Astrocyte (in vitro differentiated cells and primary cell): ENCODE data around the gene CFDP1. TPM values are rescaled to one million over a fixed set of nuclear protein-coding genes. Genes with fewer than 3 reads are reported as not detected.

Experiments
- DNase-seq: peaks from one replicate; pipeline ENCODE4 v3.0.0-alpha.2; 2010; ENCODE audit warnings: low read depth
- FAIRE-seq: peaks from 2 replicates; lab custom pipeline; 2011; peaks lifted over from hg19 to GRCh38; lab: Jason Lieb, UNC
- H2AFZ ChIP-seq: 2 replicates; pipeline ENCODE4 v1.6.0; 2012; ENCODE audit warnings: low read depth, low read length, inconsistent platforms
- H3K27ac ChIP-seq: 2 replicates; pipeline ENCODE4 v1.5.1; 2011; ENCODE audit warnings: low read depth, low read length, inconsistent platforms
- H3K27me3 ChIP-seq: 2 replicates; pipeline ENCODE4 v1.6.0; 2011; ENCODE audit warnings: low read length, inconsistent platforms; ENCODE audit not compliant: insufficient read depth
- H3K36me3 ChIP-seq: 2 replicates; pipeline ENCODE4 v1.5.1; 2011; ENCODE audit warnings: low read length, inconsistent platforms; ENCODE audit not compliant: insufficient read depth
- H3K4me1 ChIP-seq: 2 replicates; pipeline ENCODE4 v1.5.1; 2011; ENCODE audit warnings: low read length, inconsistent platforms; ENCODE audit not compliant: insufficient read depth
- H3K4me2 ChIP-seq: 2 replicates; pipeline ENCODE4 v1.6.0; 2012; ENCODE audit warnings: low read length, inconsistent platforms
- H3K4me3 ChIP-seq: 2 replicates; pipeline ENCODE4 v1.5.1; 2011; ENCODE audit warnings: low read depth, mild to moderate bottlenecking, low read length, inconsistent platforms; ENCODE audit not compliant: insufficient read depth
- H3K79me2 ChIP-seq: 2 replicates; pipeline ENCODE4 v1.6.0; 2012; ENCODE audit warnings: mild to moderate bottlenecking, low read length, inconsistent platforms; ENCODE audit not compliant: insufficient read depth
- H3K9ac ChIP-seq: 2 replicates; pipeline ENCODE4 v1.6.0; 2012; ENCODE audit warnings: mild to moderate bottlenecking, low read length, inconsistent platforms
- H3K9me3 ChIP-seq: 2 replicates; pipeline ENCODE4 v1.5.1; 2012; ENCODE audit warnings: low read depth, mild to moderate bottlenecking, low read length, inconsistent platforms; ENCODE audit not compliant: insufficient read depth
- H4K20me1 ChIP-seq: 2 replicates; pipeline ENCODE4 v1.6.0; 2012; ENCODE audit warnings: low read length, inconsistent platforms; ENCODE audit not compliant: insufficient read depth
- H3K27ac Mint-ChIP-seq: one replicate; pipeline ENCODE4 v1.8.0; 2021; ENCODE audit warnings: mild to moderate bottlenecking, mixed read lengths; ENCODE audit not compliant: unreplicated experiment
- H3K27me3 Mint-ChIP-seq: one replicate; pipeline ENCODE4 v1.8.0; 2021; ENCODE audit warnings: low read depth, mixed read lengths; ENCODE audit not compliant: unreplicated experiment
- H3K36me3 Mint-ChIP-seq: one replicate; pipeline ENCODE4 v1.8.0; 2021; ENCODE audit warnings: low read depth, mixed read lengths; ENCODE audit not compliant: unreplicated experiment
- H3K4me1 Mint-ChIP-seq: one replicate; pipeline ENCODE4 v1.8.0; 2021; ENCODE audit warnings: low read depth, mixed read lengths; ENCODE audit not compliant: unreplicated experiment
- H3K4me3 Mint-ChIP-seq: one replicate; pipeline ENCODE4 v1.8.0; 2021; ENCODE audit warnings: mild to moderate bottlenecking, moderate library complexity, mixed read lengths; ENCODE audit not compliant: unreplicated experiment
- H3K9me3 Mint-ChIP-seq: one replicate; pipeline ENCODE4 v1.8.0; 2021; ENCODE audit warnings: mild to moderate bottlenecking, mixed read lengths; ENCODE audit not compliant: unreplicated experiment
- CTCF ChIP-seq: IDR thresholded peaks from 2 replicates; pipeline ENCODE4 v1.5.1; 2011; ENCODE audit warnings: low read depth, mild to moderate bottlenecking, inconsistent platforms, low read length, moderate library complexity; ENCODE audit not compliant: insufficient read depth
- EZH2 ChIP-seq: IDR thresholded peaks from 2 replicates; pipeline ENCODE4 v1.6.1; 2012; ENCODE audit warnings: mild to moderate bottlenecking, low read length, inconsistent platforms; ENCODE audit not compliant: insufficient read depth
- total RNA-seq: library from RNA; stranded (reverse); gene quantifications from 2 replicates; pipeline ENCODE4 v1.2.1, GENCODE V29; 2021

The CFDP1 gene
- total RNA-seq, 1 donor from 2014 or later: 36.9 TPM

- no peaks in the 10 kb centered on the region for H3K9me3 ChIP-seq
- H3K36me3 ChIP-seq: peaks cover 5% of the 10 kb centered on the region
- Mint-ChIP-seq H3K27ac (no peak overlapping the region), H3K4me1 (peaks cover 12% of the 10 kb centered on the region), H3K27me3 (no peaks in the 10 kb centered on the region), H3K9me3 (no peaks in the 10 kb centered on the region), H3K4me3 (no peak overlapping the region), H3K36me3 (peaks cover 26% of the 10 kb centered on the region)
- no peaks in the 10 kb centered on the region for H3K79me2 ChIP-seq
- H3K9ac ChIP-seq: no peak overlapping the region
- H3K27ac ChIP-seq: no peak overlapping the region
- no peak overlapping the region for H3K4me3 ChIP-seq
- H3K4me1 ChIP-seq: no peaks in the 10 kb centered on the region
- no peak overlapping the region for H3K4me2 ChIP-seq
- H4K20me1 ChIP-seq: no peaks in the 10 kb centered on the region
- H3K27me3 ChIP-seq: no peaks in the 10 kb centered on the region
- DNase-seq (peak; percentile 54), FAIRE-seq (no peak)
- TF ChIP-seq EZH2 (no peak), CTCF (no peak)
- H2AFZ ChIP-seq: no peak overlapping the region
Measured at GRCh38 chr16:75296606-75297005, 136.7 kb downstream of the CFDP1 start.

- FAIRE-seq: no peak
- no peak overlapping the region for H3K27ac Mint-ChIP-seq
Measured at GRCh38 chr16:75294773-75295459, 138.4 kb downstream of the CFDP1 start.

More at GRCh38 chr16:75294773-75295459, 138.4 kb downstream of the CFDP1 start:
- Histone ChIP-seq H3K4me1 (no peaks in the 10 kb centered on the region), H3K4me3 (no peak overlapping the region), H3K79me2 (no peaks in the 10 kb centered on the region), H3K27me3 (no peaks in the 10 kb centered on the region), H4K20me1 (no peaks in the 10 kb centered on the region), H3K27ac (no peak overlapping the region), H3K4me2 (no peak overlapping the region), H3K36me3 (peaks cover 5% of the 10 kb centered on the region), H3K9ac (no peak overlapping the region), H2AFZ (no peak overlapping the region), H3K9me3 (no peaks in the 10 kb centered on the region)
- TF ChIP-seq EZH2 (no peak), CTCF (no peak)
- no peaks in the 10 kb centered on the region for H3K9me3 Mint-ChIP-seq
- H3K4me1 Mint-ChIP-seq: peaks cover 10% of the 10 kb centered on the region
- DNase-seq: no peak
- peaks cover 24% of the 10 kb centered on the region for H3K36me3 Mint-ChIP-seq
- no peak overlapping the region for H3K4me3 Mint-ChIP-seq
- no peaks in the 10 kb centered on the region for H3K27me3 Mint-ChIP-seq
